Thyroid gland (tissue), 4 donors: ENCODE results near the gene CELSR2.

ENCODE experiments used
- POLR2A ChIP-seq, 2 donors: fragments of 450-650 bp; IDR thresholded peaks; one replicate each; pipeline ENCODE4 v1.6.1; 2017; ENCODE audit warnings: antibody characterized with exemption in 2 of 2, mild to moderate bottlenecking in 2 of 2, moderate library complexity in 1 of 2
- TF ChIP-seq, protein P1 (sequence below), 6 experiments: fragments of 200-600 bp in 3 of 6; fragments of 450-650 bp in 3 of 6; sonication (generic) in 3 of 6; IDR thresholded peaks; one replicate each; pipeline ENCODE4 v1.5.1; 2016 to 2019; ENCODE audit warnings: antibody characterized with exemption in 6 of 6, mild to moderate bottlenecking in 2 of 6, inconsistent platforms in 1 of 6, moderate library complexity in 1 of 6

DNA sequence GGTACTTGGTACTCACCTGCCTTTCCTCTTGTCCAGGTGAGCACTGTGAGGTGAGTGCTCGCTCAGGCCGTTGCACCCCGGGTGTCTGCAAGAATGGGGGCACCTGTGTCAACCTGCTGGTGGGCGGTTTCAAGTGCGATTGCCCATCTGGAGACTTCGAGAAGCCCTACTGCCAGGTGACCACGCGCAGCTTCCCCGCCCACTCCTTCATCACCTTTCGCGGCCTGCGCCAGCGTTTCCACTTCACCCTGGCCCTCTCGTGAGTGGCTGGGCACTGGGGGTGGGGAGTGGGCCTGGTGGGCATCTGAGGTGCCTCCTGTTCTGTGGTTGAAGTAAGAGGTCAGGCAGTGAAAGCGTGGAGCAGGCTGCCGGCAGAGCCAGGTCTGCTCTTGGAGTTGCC is 11.7 kb downstream of the CELSR2 start:
- no peak for TF ChIP-seq POLR2A (IDR thresholded peaks at IDR 0.05)
- TF ChIP-seq, protein P1, sequence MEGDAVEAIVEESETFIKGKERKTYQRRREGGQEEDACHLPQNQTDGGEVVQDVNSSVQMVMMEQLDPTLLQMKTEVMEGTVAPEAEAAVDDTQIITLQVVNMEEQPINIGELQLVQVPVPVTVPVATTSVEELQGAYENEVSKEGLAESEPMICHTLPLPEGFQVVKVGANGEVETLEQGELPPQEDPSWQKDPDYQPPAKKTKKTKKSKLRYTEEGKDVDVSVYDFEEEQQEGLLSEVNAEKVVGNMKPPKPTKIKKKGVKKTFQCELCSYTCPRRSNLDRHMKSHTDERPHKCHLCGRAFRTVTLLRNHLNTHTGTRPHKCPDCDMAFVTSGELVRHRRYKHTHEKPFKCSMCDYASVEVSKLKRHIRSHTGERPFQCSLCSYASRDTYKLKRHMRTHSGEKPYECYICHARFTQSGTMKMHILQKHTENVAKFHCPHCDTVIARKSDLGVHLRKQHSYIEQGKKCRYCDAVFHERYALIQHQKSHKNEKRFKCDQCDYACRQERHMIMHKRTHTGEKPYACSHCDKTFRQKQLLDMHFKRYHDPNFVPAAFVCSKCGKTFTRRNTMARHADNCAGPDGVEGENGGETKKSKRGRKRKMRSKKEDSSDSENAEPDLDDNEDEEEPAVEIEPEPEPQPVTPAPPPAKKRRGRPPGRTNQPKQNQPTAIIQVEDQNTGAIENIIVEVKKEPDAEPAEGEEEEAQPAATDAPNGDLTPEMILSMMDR (IDR thresholded peaks at IDR 0.05), result no peak
